ENCODE measurements around the gene SH2D3A. TPM values are rescaled to one million over a fixed set of nuclear protein-coding genes. Genes with fewer than 3 reads are reported as not detected.

SH2D3A gene
- total and polyA plus RNA-seq, 12 donors = 0.11 to 1.7 (median 0.41) TPM; not detected in 2

- intact Hi-C loops (cut with DNase I) = no loop called here
- Histone ChIP-seq H3K36me3 (replicated peaks in 1 of 2) (peaks cover 0 to 41% of the 10 kb centered on the region in 2 donors), H3K4me1 (replicated peaks in 1 of 2) (no peaks in the 10 kb centered on the region), H3K9me3 (replicated peaks in 1 of 3) (no peaks in the 10 kb centered on the region), H3K27me3 (no peaks in the 10 kb centered on the region), H3K4me3 (no peak overlapping the region), H3K27ac (no peak overlapping the region)
- DNase-seq = no peak
- TF ChIP-seq CTCF (IDR thresholded peaks at IDR 0.05) (no peak), POLR2A (IDR thresholded peaks at IDR 0.05) (no peak)
- 90 to 95% (median 91%) methylated on average over 19 to 20 of the region's 20 CpGs for WGBS, 4 donors
Measured at GRCh38 chr19:6712692-6713670, 54.3 kb downstream of the SH2D3A start.

GRCh38 chr19:6712231-6712630 lies 55.0 kb downstream of the SH2D3A start:
- 88 to 95% (median 93%) methylated on average over 6 to 16 of the region's 16 CpGs for WGBS, 4 donors
- Histone ChIP-seq H3K36me3 (replicated peaks in 1 of 2) (peaks cover 0 to 47% of the 10 kb centered on the region in 2 donors), H3K9me3 (replicated peaks in 1 of 3) (no peaks in the 10 kb centered on the region), H3K27me3 (no peaks in the 10 kb centered on the region), H3K27ac (no peak overlapping the region), H3K4me1 (replicated peaks in 1 of 2) (no peaks in the 10 kb centered on the region), H3K4me3 (no peak overlapping the region)
- intact Hi-C loops (cut with DNase I) = no loop called here
- no peak for TF ChIP-seq CTCF (IDR thresholded peaks at IDR 0.05)
- TF ChIP-seq POLR2A (IDR thresholded peaks at IDR 0.05) = no peak
- no peak for DNase-seq

- Histone ChIP-seq H3K4me1 (replicated peaks in 1 of 2) (no peaks in the 10 kb centered on the region), H3K27ac (no peak overlapping the region), H3K36me3 (replicated peaks in 1 of 2) (peaks cover 0 to 45% of the 10 kb centered on the region in 2 donors), H3K27me3 (no peaks in the 10 kb centered on the region), H3K9me3 (replicated peaks in 1 of 3) (no peaks in the 10 kb centered on the region), H3K4me3 (no peak overlapping the region)
- no peak for DNase-seq
- TF ChIP-seq POLR2A (IDR thresholded peaks at IDR 0.05) (no peak), CTCF (IDR thresholded peaks at IDR 0.05) (no peak)
- 72 to 89% (median 83%) methylated on average over 7 to 10 of the region's 10 CpGs for WGBS, 4 donors
- intact Hi-C loops (cut with DNase I) = no loop called here
Measured at GRCh38 chr19:6711605-6712004, 55.6 kb downstream of the SH2D3A start.

GRCh38 chr19:6711078-6711361 lies 56.2 kb downstream of the SH2D3A start:
- WGBS, 4 donors = 60 to 69% (median 67%) methylated on average over 1 to 9 of the region's 9 CpGs
- no peak for TF ChIP-seq CTCF (IDR thresholded peaks at IDR 0.05)
- intact Hi-C loops (cut with DNase I) = no loop called here
- no peaks in the 10 kb centered on the region for H3K27me3 ChIP-seq
- H3K4me1 ChIP-seq (replicated peaks in 1 of 2) = no peaks in the 10 kb centered on the region
- H3K36me3 ChIP-seq (replicated peaks in 1 of 2) = peaks cover 0 to 42% of the 10 kb centered on the region in 2 donors
- H3K27ac ChIP-seq = peak overlapping the region in 1 of 5 donors; percentile 22
- no peaks in the 10 kb centered on the region for H3K9me3 ChIP-seq (replicated peaks in 1 of 3)
- no peak overlapping the region for H3K4me3 ChIP-seq
- no peak for DNase-seq

Data from adrenal gland (tissue), 12 donors.